Right atrium auricular region (tissue), 2 donors: ENCODE data around the gene NAA50. TPM values are rescaled to one million over a fixed set of nuclear protein-coding genes. Genes with fewer than 3 reads are reported as not detected.

Experiments used
- DNase-seq: peaks from one replicate; pipeline ENCODE4 v3.0.0-alpha.2; 2019; ENCODE audit warnings: low spot score
- H3K27ac ChIP-seq, 2 donors: fragments of 200-600 bp; sonication (generic); 1 replicate in 1 of 2; 2 replicates in 1 of 2; pipeline ENCODE4 v1.5.1; 2016 to 2019
- H3K27me3 ChIP-seq, 2 donors: fragments of 200-600 bp; sonication (generic); one replicate each; pipeline versions ENCODE4 v1.5.1 to v1.6.0; 2017 to 2019
- H3K36me3 ChIP-seq: fragments of 200-600 bp; sonication (generic); one replicate; pipeline ENCODE4 v1.5.1; 2016
- H3K4me1 ChIP-seq, 2 donors: fragments of 200-600 bp; sonication (generic); one replicate each; pipeline versions ENCODE4 v1.5.1 to v1.6.0; 2017 to 2019
- H3K4me3 ChIP-seq, 2 donors: fragments of 200-600 bp; sonication (generic); 1 replicate in 1 of 2; 2 replicates in 1 of 2; pipeline ENCODE4 v1.5.1; 2017 to 2019; ENCODE audit warnings: mild to moderate bottlenecking in 1 of 2, moderate library complexity in 1 of 2
- H3K9me3 ChIP-seq, 2 donors: fragments of 200-600 bp; sonication (generic); one replicate each; pipeline ENCODE4 v1.5.1; 2019
- total RNA-seq, 2 donors: library from RNA; depleted of rRNA; stranded (reverse); fragments of >200 nt; gene quantifications; one replicate each; pipeline ENCODE4 v1.1.0, GENCODE V29; 2016
- TF ChIP-seq, protein P1 (sequence below), 2 donors: fragments of 200-600 bp; sonication (generic); IDR thresholded peaks; one replicate each; pipeline ENCODE4 v1.5.1; 2019; ENCODE audit warnings: antibody characterized with exemption in 2 of 2

Gene NAA50
- total RNA-seq, 2 donors from 2014 or later = 49.3 to 77.8 TPM

DNA sequence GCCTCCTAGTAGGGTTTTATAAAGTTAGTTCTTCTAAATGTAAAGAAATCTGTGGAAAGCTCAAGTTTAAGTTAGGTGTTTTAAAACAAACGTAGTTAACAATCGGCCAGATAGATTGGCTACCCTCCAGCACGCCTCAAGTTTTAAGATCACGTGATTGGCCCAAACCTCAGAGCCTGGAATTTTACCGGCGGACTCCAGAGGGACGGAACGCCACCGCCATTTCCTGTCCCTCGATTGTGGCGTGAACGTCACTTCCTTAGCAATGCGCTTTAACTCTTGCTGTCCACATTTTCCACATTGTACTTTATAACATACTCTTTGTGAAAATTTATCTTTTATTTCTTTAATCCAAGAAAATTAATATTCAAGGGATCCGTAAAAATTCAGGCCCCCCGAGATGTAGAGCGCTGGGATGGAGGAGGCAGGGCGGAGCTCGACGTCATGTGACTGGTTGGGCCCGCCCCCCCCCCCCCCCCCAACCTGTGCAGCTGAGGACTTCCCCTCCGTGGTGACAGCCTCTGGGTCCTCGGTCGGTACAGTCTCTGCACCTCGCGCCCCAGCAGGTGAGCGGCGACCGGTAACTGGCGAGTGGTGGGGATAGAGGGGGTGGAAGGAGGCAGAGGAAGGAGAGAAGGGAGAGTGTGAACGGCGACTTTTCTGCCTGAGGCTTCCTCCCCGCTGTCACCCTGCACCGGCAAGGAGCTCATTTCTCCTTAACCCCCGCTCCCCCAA lies 666 bp upstream of the NAA50 start, which contains the start of gene ATP6V1A:
Gene ATP6V1A, plus strand, starts transcription at position 488 of the 735 bp plus-strand sequence. CDS start 31,719 bp downstream, outside the sequence.
- Histone ChIP-seq H3K4me3 (peak within 1 kb of the TSS; percentile 85 to 86), H3K27me3 (no peaks in the 10 kb centered on the region), H3K36me3 (no peaks in the 10 kb centered on the region), H3K4me1 (peaks cover 0 to 42% of the 10 kb centered on the region in 2 donors), H3K9me3 (no peaks in the 10 kb centered on the region), H3K27ac (peak within 1 kb of the TSS; percentile 97)
- peak; percentile 94 for DNase-seq
- TF ChIP-seq, protein P1, sequence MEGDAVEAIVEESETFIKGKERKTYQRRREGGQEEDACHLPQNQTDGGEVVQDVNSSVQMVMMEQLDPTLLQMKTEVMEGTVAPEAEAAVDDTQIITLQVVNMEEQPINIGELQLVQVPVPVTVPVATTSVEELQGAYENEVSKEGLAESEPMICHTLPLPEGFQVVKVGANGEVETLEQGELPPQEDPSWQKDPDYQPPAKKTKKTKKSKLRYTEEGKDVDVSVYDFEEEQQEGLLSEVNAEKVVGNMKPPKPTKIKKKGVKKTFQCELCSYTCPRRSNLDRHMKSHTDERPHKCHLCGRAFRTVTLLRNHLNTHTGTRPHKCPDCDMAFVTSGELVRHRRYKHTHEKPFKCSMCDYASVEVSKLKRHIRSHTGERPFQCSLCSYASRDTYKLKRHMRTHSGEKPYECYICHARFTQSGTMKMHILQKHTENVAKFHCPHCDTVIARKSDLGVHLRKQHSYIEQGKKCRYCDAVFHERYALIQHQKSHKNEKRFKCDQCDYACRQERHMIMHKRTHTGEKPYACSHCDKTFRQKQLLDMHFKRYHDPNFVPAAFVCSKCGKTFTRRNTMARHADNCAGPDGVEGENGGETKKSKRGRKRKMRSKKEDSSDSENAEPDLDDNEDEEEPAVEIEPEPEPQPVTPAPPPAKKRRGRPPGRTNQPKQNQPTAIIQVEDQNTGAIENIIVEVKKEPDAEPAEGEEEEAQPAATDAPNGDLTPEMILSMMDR (IDR thresholded peaks at IDR 0.05) = no peak

DNA sequence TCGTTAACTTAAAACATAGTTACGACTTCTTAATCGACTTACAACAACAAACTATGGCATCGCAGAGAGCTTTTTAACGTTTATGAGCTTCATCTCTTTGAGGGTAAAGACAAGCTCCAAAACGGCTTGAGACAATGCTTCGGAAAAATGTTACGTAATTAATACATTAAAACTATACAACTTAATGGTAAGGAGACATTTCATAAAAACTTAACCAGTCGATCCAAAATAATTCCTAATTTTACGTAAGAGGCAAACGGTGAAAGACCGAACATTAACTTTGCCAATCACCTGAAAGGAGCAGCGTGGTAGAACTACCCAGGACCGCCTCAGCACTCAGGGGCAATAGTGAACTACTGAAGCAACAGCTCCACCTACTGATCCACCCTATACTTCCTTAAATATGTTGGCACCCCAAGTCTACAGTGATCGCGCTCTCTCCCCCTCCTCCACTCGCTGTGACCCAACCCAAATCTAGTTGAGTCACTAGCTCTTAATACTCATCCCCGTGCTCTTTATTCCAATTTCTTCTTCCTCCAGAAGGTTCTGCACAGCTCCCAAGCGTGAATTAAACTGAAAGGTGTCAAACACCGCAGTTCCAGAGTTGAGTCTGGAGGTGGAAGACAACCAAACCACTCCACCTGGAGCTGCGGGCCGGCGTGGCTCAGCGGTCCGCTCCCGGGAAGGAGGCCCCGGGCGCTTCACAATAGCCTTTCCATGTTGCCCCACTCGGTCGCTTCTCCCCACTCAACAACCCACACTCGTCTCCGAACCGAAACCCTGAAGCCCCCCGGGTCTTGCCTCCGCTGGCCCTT lies 901 bp downstream of the NAA50 start:
- no peaks in the 10 kb centered on the region for H3K27me3 ChIP-seq

DNA sequence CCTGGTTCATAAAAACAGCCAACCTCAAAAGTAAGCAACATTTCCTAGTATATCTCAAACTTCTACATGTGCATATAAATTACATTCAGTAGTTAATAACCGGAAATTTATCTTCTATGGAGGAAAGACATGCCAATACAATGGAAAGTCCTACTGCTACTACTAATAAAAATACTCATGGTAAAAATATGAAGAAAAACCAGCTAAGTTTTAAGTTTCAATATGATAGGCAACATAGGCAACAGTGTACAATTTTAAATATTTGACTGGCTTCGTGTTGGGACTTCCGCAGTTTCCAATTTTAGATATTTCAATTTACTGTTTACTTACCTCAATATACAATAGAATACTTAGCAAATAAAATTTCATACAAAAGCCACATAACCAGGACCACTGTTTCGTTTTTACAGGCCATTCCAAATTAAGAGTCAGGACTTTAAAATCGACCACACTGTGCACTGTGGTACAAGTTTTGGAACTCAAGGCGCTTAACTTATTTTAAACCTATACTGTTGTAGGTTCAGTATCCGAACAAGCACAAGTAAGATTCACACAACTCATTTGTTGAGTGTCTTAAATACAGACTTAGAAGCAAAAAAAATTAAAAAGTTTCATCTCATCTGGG lies 2.9 kb downstream of the NAA50 start:
- TF ChIP-seq, protein P1 (IDR thresholded peaks at IDR 0.05) = no peak
- Histone ChIP-seq H3K4me1 (peaks cover 0 to 34% of the 10 kb centered on the region in 2 donors), H3K36me3 (no peaks in the 10 kb centered on the region), H3K27me3 (no peaks in the 10 kb centered on the region), H3K27ac (no peak overlapping the region), H3K4me3 (no peak overlapping the region), H3K9me3 (no peaks in the 10 kb centered on the region)
- DNase-seq = no peak

More for the DNA sequence above, 901 bp downstream of the NAA50 start:
- H3K9me3 ChIP-seq = no peaks in the 10 kb centered on the region
- peak; percentile 84 for DNase-seq
- peak overlapping the region; percentile 97 for H3K27ac ChIP-seq
- H3K4me3 ChIP-seq = peak overlapping the region; percentile 85 to 86
- H3K36me3 ChIP-seq = no peaks in the 10 kb centered on the region
- TF ChIP-seq, protein P1 (IDR thresholded peaks at IDR 0.05) = peak; percentile 36 to 75
- H3K4me1 ChIP-seq = peaks cover 0 to 42% of the 10 kb centered on the region in 2 donors

DNA sequence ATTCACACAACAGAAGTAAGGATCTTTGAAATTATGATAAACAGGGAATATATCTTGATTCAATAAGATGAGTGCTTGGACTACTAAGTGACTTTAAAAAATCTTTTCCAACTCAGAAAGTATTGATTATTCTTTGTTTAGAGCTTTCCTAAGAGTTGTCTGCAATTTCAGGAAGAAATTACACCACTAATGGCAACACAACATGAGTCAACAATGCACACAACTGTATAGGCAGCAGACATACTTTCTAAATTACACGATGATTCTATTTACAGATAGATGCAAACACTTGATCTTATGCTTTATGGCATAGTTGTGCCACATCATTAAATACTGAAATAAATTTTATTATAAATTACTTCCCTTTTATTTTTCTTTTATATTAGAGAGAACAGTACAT lies 4.4 kb downstream of the NAA50 start:
- no peak overlapping the region for H3K4me3 ChIP-seq

GRCh38 chr3:113741086-113741485 lies 5.0 kb downstream of the NAA50 start:
- Histone ChIP-seq H3K36me3 (no peaks in the 10 kb centered on the region), H3K4me1 (peaks cover 0 to 42% of the 10 kb centered on the region in 2 donors), H3K27me3 (no peaks in the 10 kb centered on the region), H3K4me3 (no peak overlapping the region), H3K27ac (no peak overlapping the region), H3K9me3 (no peaks in the 10 kb centered on the region)
- TF ChIP-seq, protein P1 (IDR thresholded peaks at IDR 0.05) = no peak
- no peak for DNase-seq

More for the DNA sequence above, 4.4 kb downstream of the NAA50 start:
- Histone ChIP-seq H3K27ac (no peak overlapping the region), H3K9me3 (no peaks in the 10 kb centered on the region), H3K36me3 (no peaks in the 10 kb centered on the region), H3K4me1 (peaks cover 0 to 36% of the 10 kb centered on the region in 2 donors), H3K27me3 (no peaks in the 10 kb centered on the region)
- DNase-seq = no peak
- TF ChIP-seq, protein P1 (IDR thresholded peaks at IDR 0.05) = no peak
